ENCODE data around the gene RAD9A.
A peak's percentile ranks its signal among the peaks of the same experiment; 100 is the strongest.
"Not testable (repeated sequence)": the region's sequence is repeated elsewhere in the genome, so short reads cannot be mapped to it uniquely, and the experiment has no call there.

Gene RAD9A

DNA sequence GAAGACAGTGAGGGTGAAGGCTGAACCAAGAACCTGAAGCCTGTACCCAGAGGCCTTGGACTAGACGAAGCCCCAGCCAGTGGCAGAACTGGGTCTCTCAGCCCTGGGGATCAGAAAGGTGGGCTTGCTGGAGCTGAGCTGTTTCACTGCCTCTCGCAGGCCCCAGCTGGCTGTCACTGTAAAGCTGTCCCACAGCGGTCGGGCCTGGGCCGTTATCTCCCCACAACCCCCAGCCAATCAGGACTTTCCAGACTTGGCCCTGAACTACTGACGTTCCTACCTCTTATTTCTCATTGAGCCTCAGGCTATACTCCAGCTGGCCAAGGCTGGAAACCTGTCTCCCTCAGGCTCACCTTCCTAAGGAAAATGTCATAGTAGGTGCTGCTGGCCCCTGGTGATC is 5.8 kb downstream of the RAD9A start:
- DNase-seq (ENCODE audit: low read depth) = no peak

DNA sequence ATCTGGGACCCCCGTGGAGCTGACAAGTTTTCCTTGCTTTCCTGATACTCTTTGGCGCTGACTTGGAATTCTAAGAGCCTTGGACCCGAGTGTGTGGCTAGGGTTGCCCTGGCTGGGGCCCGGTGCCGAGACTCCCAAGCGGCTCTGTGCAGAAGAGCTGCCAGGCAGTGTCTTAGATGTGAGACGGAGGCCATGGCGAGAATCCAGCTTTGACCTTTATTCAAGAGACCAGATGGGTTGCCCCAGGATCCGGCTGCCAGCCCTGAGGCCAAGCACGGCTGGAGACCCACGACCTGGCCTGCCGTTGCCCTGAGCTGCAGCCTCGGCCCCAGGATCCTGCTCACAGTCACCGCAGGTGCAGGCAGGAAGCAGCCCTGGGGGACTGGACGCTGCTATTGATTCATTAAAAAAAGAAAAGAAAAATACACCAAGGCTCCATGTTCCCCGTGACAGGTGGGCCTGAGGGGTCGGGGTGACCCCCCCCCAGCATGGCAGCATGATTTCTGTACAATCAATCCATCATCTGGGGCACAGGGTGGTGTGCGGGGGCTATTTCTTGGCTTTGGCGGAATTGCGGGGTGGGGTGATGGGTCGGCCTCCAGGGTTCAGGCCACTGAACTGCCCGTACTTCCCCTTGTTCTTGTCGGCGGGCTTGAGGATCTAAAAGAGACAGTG is 6.3 kb downstream of the RAD9A start:
- DNase-seq (ENCODE audit: low read depth) = no peak

DNA sequence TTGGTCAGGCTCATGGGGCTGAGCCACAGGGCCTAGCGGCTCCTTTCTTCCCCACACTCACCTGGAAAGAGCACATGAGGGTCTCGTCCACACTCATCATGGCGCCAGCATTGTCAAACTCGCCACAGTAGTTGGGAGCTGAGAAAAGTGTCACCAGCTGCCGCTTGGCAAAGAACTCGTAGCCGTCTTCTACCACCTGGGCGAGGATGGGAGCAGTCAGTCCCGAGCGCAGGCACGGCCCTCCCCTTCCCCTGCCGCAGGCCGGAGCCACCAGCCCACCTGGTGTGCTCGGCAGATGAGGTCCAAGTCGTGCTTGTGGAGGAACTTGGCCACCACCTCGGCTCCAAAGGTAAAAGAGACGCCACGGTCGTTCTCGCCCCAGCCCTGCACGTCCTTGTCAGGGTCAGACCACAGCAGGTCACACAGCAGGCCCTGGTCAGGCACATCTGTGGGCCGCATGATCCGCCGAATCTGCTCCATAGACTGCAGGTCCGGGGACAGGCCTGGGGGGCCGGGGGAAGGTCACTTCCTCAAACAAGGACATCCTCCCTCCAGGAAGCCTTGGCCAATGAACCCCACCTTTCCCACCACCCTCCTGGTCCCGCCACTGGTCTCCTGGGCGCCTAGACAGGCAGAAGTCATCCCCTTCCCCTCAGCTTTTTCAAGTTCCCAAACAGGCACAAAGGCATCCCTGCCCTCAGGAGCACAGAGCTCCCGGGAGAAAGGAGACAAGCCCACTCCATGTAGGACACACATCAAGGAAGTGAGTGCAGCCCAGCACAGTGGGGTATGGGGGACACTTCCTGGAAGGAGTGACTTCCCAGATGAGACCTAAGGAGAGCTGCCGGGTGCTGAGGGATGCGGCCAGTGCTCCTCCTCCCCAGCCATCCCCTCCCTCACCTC is 7.1 kb downstream of the RAD9A start:
- no peak for DNase-seq (ENCODE audit: low read depth)

DNA sequence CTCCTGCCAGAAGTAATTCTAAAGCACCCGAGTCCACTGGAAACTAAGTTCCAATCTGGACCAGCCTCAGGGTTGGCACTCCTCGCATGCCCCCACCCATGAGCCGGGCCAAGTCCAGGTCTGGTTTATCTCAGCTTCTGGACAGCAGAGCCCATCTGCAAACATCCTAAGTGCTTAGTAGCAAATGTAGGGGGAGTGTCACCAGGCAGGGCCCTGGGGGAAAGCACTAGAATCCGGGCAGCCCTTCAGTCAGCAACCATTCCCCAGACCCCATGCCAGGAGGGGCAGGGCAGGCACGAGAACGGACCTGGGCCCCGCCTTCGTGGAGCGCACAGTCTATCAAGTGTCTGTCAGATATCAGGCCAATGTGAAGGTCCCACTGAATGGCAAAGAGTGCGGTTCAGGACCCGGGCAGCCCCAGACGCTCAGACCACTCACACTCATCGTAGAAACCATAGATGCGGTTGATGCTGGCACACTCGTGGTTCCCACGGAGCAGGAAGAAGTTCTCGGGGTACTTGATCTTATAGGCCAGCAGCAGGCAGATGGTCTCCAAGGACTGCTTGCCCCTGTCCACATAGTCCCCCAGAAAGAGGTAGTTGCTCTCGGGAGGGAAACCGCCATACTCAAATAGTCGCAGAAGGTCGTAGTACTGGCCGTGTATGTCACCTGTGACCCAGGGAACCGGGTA is 8.6 kb downstream of the RAD9A start:
- no peak for DNase-seq (ENCODE audit: low read depth)

DNA sequence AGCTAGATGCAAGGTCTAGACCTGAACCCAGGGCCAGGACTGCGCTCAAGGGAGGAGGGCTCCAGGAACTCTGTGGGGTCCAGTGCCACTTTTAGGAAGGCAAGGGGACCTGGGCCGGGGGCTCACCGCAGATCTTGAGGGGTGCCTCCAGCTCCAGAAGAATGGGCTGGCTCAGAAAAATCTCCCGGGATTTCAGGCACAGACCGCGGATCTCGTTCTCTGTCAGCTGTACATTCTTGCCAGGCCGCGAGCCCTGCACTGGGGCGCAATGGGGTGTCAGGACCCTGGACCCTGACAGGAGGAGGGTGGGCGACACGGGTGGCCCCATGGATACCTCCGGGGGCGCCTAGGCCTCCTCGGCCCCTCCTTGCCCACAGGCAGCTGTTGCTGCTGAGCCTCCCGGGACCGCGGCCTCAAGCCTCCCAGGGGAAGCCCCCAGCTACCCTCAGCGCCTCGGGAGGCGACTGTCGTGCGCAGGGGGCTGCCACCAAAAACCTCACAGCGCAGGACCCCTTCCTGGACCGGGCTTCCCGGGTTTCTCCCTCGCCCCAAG is 9.2 kb downstream of the RAD9A start:
- no peak for DNase-seq (ENCODE audit: low read depth)

DNA sequence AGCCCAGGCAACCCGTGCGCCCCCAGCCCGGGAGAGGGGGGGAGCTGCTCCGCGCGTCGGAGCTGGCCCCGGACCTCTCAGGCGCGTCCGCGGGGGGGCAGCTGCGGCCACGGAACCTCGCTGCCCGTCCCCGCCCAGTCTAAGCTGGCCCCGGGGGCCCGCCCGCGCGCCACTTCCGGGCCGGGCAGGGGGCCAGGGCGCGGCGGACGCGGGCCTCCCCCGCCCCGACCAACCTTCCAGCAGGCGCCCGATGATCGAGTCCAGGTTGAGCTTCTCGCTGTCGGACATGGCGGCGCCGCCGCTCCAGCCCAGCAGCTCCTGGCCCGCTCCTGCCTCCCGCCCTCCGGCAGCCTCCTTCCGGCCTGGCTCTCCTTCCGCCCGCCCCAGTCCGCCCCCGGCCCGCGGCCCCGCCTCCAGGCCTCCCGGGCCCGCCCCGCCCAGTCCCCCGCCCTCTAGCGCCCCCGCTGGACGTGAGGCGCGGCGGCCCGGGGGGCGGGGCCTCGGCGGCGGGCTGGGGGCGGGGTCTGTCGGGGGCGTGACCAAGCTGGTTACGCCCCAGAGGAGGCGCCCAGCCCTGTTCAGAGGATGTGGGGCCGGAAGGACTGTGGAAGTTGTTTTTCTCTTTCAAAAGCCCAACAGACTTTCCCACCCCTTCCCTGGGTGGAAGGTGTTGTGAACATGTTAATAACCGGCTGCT is 9.9 kb downstream of the RAD9A start, which contains the start of gene PPP1CA:
Gene PPP1CA, minus strand, starts transcription at position 364 of the 697 bp plus-strand sequence. Its CDS starts 76 bp downstream, at position 288.
- peak; percentile 90 for DNase-seq (ENCODE audit: low read depth)

DNA sequence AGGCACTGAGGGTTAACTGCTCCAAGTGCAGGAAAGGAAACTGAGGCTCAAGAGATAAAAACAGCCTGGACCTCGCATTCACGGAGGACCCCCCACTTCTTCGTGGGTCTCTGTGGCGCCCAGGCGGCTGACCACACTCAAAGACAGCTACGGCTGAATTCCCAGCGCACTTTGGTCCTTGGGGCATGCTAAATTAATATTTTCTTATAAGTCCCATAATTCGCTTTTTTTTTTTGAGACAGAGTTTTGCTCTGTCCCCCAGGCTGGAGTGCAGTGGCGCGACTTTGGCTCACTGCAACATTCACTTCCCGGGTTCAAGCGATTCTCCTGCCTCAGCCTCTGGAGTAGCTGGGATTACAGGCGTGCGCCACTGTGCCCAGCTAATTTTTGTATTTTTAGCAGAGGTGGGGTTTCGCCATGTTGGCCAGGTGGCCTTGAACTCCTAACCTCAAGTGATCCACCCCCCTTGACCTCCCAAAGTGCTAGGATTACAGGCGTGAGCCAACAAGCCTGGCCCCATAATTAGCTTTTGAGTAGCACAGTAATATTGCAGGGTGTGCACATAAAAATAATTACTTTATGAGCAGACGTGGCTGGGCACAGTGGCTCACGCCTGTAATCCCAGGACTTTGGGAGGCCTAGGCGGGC is 10.5 kb downstream of the RAD9A start:
- not testable (repeated sequence) for DNase-seq (ENCODE audit: low read depth)

DNA sequence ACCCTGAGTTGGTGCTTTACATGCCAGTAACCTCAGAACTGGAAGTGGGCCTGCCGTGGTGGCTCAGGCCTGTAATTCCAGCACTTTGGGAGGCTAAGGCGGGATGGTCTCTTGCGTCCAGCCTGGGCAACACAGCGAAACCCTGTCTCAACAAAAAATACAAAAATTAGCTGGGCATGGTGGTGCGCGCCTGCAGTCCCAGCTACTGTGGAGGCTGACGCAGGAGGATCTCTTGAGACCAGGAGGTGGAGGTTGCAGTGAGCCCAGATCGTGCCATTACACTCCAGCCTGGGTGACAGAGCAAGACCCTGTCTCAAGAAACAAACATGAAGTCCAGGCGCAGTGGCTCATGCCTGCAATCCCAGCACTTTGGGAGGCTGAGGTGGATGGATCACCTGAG is 11.3 kb downstream of the RAD9A start:
- not testable (repeated sequence) for DNase-seq (ENCODE audit: low read depth)

DNA sequence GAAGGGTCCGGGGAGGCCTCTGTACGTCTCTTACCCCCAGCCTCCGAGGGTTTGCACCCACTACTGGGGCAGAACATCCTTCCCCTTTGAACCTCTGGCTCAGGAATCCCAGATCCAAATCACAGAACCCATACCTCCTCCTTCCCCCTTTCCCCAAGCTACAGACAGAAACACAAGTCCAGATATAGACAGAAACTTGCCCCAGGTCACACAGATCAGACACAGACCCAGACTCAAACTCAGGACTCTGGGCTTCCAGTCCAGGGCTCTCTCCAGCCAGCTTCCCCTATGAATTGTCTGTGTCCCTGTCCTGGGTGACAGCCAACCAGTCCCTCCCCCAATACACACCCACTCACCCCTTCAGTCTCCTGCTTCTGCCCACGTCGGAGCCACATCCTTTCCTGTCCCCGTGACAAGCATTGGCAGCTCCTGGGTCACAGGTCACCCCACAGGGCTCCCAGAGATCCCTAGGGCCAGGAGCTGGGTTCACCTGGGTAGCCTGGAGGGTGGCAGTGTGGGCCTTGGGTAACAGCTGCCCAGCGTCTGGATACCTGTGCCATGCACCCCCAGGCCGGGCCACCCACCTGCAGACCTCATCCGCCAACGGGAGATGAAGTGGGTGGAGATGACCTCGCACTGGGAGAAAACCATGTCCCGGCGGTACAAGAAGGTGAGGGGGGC is 12.9 kb downstream of the RAD9A start:
- no peak for DNase-seq (ENCODE audit: low read depth)

DNA sequence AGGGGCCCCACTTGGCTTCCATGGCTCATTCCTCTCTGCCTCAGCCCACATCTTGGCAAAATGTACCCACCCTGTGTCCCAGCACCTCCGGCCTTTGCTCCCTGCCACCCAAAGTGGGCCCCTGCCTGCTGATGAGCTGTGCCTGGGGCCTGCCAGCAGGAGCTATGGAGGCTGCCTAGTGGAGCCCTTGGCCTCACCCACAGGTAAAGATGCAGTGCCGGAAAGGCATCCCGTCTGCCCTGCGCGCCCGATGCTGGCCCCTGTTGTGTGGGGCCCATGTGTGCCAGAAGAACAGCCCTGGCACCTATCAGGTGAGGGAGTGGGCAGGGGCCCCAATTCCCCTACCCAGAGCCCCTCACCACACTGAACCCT is 13.4 kb downstream of the RAD9A start:
- no peak for DNase-seq (ENCODE audit: low read depth)

DNA sequence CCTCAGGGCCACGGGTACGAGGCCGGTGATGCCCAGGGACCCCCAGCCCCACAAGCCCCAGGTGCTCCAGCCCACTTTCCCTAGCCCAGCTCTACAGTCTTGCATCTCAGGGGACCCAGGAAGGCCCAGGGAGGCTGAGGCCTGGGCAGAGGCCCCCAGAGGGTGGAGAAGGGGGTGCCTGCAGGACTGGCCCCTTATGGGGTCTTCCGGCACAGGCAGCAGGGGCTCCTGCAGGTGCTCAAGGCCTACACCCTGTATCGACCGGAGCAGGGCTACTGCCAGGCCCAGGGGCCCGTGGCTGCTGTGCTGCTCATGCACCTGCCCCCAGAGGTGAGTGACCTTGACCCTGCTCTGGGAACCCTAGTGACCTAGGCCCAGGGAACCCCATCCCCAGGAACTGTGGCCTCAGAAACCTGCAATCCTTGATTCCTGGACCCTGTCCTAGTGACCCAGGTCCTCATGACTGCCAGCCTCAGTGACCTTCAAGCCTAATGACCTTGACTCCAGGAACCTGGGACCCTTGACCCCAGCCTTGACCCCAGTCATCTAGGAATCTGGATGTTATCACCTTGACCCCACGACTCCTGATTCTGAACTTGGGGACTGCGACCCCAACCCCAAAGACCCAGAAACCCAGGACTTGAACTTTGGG is 14.0 kb downstream of the RAD9A start:
- DNase-seq (ENCODE audit: low read depth) = no peak

DNA sequence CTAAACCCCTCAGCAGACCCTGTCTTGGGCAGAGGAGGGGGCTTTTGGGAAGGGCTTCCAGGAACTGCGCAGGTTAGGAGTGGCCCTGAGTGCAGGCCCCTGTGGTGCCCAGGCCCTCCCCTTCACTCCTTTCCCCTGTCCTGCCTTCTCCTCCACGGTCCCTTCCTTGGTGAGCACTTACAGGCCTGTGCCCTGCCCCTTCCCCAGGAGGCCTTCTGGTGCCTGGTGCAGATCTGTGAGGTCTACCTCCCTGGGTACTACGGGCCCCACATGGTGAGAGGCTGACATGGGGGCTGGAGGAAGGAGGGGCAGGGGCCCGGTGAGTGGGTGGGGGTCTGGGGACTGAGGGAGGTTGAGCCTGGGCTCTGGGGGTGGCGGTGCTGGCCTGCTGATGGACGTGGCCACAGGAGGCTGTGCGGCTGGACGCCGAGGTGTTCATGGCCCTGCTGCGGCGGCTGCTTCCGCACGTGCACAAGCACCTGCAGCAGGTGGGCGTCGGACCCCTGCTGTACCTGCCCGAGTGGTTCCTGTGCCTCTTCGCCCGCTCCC is 14.7 kb downstream of the RAD9A start:
- DNase-seq (ENCODE audit: low read depth) = no peak

DNA sequence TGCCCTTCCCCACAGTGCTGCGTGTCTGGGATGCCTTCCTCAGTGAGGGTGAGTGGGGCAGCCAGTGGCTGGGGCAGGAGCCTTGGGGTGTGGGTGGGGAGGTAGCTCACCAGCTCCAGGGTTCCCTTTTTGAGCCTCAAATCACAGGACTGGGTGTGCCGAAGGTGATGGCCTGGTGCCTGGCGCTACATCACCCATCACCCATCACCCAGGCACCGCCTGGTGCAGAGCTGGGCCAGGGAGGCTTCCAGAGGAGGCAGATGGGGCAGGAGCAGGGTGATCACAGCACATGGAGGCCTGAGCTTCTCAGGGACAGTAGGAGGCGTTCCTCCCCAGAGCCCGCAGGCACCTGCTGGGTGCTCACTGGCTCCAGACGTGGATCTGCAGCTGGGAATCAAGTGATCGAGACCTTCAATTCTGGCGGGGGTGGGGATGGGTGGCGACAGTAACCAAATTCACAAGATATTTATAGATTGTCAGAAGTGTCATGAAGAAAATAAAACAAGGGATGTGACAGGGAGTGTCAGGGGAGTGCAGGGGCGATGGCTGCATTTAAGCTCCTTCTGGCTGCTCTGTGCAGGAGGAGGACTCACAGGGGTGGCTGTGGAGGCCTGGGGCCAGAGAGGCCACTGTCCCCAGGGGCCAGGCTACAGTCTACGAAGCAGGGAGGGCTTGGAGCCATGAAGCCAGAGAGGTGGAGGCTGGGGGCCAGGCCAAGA is 15.3 kb downstream of the RAD9A start:
- no peak for DNase-seq (ENCODE audit: low read depth)

DNA sequence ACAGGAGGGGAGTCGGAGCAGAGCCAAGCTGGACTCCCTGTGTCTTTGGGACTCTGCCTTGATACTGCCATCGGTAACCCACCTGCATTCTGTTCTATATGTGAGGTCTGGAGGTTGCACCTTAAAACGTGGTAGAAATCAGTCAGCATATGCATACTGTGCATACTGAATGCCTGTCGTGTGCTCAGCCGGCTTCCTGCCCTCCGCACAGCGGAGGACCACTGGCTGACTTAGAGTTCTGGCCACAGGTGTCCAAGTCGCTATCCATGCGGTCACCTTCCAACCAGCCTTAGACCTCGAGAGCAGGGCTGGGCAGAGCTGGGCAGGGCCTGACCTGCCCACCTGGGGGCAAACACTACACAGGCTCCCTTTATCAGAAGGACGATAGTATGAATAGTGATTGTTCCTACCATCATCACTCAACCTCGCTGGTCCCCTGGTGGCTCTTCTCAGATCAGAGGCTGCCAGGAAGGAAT is 15.9 kb downstream of the RAD9A start:
- DNase-seq (ENCODE audit: low read depth) = no peak

DNA sequence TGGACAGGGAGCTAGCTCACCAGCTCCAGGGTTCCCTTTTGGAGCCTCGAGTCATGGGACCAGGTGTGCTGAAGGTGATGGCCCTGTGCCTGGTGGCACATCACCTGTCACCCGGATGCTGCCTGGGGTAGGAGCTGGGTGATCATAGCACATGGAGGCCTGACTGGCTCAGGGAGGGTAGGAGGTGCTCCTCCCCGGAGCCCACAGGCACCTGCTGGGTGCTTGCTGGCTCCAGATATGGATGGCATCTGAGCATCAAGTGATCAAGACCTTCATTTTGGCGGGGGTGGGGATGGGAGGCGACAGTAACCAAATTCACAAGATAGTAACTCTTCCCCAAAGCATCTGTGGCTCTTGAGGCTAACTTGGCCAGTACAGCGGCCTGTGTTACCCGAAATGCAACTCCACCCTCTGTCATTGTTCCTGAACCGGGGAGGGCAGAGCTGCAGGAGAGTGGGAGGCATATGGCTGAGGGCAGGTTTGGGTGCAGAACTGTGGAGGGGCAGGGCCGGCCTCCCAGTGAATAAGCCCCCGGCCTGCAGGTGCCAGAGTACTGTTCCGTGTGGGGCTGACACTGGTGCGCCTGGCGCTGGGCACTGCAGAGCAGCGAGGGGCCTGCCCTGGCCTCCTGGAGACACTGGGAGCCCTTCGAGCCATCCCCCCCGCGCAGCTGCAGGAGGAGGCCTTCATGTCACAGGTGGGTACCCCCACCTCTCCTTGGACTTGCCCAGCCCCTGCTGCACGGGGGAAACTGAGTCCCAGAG is 16.8 kb downstream of the RAD9A start:
- no peak for DNase-seq (ENCODE audit: low read depth)

DNA sequence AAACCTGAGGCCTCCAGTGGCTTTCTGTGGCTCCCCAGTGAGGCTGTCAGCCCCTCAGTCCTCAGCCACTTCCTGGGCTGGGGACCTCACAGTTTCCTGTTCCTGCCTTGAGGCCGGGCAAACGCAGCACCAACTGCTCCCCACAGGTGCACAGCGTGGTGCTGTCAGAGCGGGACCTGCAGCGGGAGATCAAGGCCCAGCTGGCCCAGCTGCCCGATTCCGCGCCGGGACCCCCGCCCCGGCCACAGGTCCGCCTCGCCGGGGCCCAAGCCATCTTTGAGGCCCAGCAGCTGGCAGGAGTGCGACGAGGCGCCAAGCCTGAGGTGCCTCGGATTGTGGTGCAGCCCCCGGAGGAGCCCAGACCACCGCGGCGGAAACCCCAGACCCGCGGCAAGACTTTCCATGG is 17.5 kb downstream of the RAD9A start:
- DNase-seq (ENCODE audit: low read depth) = peak; percentile 57

DNA sequence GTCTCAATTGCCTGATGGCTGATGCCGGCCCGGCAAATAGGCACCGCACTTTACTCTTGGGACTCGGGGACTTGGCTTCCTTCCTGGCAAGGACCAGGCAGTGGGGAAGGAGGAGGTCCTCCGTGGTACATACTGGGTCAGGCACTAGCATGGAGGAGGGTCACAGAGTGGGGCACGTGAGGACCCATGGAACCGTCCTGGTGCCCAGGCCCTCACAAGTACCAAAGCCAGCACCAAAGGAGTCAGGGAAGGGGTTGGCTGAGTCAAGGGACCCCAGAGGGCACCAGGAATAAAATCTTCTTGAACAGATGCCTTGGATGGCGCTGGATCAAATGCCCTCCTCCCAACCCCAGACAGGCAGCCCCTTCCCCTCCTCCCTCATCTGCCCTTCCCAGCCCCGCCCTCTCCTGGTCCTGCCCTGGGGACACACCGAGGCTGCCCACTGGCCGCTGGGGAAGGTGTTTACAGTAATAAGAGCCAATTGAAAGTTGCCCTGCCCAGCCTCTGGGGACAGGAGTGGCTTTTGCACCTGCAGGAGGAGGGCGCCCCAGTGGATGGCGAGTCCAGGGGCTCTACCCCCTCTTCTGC is 18.1 kb downstream of the RAD9A start:
- no peak for DNase-seq (ENCODE audit: low read depth)

DNA sequence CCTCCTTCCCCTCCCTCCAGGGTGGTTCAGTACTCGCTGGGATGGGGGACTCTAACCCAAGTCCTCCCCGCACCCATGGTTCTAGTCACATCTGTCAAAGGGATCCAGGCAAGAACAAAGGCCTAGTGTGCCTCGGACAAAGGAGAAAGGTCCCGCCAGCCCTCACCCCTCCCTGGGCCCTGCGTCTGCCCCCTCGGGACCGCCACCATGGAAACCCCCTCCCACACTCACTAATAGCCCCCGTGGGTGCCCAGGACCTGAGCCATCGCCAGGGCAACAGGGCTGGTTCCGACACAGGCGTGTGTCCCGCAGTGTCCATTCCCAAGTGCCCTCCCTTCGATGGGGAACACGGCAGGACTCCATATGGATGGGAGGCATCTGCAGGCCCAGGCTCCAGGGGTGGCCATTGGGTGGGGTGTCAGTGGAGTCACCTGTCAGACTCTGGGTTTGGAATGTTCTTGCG is 18.6 kb downstream of the RAD9A start:
- DNase-seq (ENCODE audit: low read depth) = no peak

All from activated T-cell treated with anti-CD3 and anti-CD28 coated beads for 1 hour (primary cell).